OCI-LY3 (cell line): Measurements from ENCODE around the gene CAP2.

Experiments used
- CTCF ChIP-seq: fragments of 200-600, 300-600 bp; sonication (generic); IDR thresholded peaks from 2 replicates; pipeline ENCODE4 v1.5.1; 2014; ENCODE audit warnings: antibody characterized with exemption, low read length, low read depth
- EZH2phosphoT487 ChIP-seq: fragments of 200-600 bp; shearing (Covaris generic); IDR thresholded peaks from 2 replicates; pipeline ENCODE4 v1.6.1; 2018; ENCODE audit warnings: antibody characterized with exemption, mixed run types, low read depth

- no peak for TF ChIP-seq CTCF
- no peak for TF ChIP-seq EZH2phosphoT487
These were observed 57.0 kb downstream of the CAP2 start for GRCh38 chr6:17450397-17450796.
